ENCODE results near the gene EPHA5. TPM values are rescaled to one million over a fixed set of nuclear protein-coding genes. Genes with fewer than 3 reads are reported as not detected.

The EPHA5 gene
- total RNA-seq, 1 experiment from 2014 or later, result not detected

DNA sequence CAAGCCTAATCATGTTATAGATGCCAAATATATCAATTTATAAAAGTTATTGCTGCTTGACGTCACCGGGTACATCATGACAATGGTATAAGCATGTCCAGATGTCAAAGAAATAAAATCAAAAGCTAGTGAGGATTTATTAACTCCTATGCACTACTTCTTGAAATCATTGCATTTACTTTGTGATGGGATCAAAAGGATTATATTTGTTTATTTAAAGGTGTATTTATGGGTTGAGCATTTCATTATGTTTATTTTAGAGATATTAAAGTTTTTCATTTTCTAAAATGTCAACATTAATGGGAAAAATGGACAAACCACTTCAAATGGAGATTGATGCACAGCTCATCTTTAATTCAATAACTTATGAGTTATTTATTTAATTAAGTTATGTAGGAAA, 277.8 kb downstream of the EPHA5 start:
- no peaks in the 10 kb centered on the region for H3F3A ChIP-seq (ENCODE audit: insufficient read depth, low read depth)
- no TSS peak for BruUV-seq (replicated peaks)
- no peaks in the 10 kb centered on the region for H3K9me3 ChIP-seq (ENCODE audit: insufficient read depth, low read depth)
- H3K4me1 ChIP-seq (replicated peaks; ENCODE audit: insufficient read depth), result no peaks in the 10 kb centered on the region
- no peaks in the 10 kb centered on the region for H3K36me3 ChIP-seq (ENCODE audit: low read depth)
- H4K20me1 ChIP-seq (ENCODE audit: insufficient read depth), result no peaks in the 10 kb centered on the region
- H3K27ac ChIP-seq, result no peak overlapping the region
- POLR2A ChIA-PET (ENCODE audit: unreplicated experiment), result no interaction called here
- intact Hi-C loops (cut with micrococcal nuclease; ENCODE audit: unreplicated experiment), result no loop called here
- H3K4me2 ChIP-seq, result no peak overlapping the region
- CTCF ChIA-PET, result no interaction called here
- no peak for DNase-seq
- H3K9me2 ChIP-seq (ENCODE audit: insufficient read depth), result no peaks in the 10 kb centered on the region
- TF ChIP-seq EZH2 (IDR thresholded peaks at IDR 0.05; ENCODE audit: low read depth), result no peak
- TF ChIP-seq, protein P1, sequence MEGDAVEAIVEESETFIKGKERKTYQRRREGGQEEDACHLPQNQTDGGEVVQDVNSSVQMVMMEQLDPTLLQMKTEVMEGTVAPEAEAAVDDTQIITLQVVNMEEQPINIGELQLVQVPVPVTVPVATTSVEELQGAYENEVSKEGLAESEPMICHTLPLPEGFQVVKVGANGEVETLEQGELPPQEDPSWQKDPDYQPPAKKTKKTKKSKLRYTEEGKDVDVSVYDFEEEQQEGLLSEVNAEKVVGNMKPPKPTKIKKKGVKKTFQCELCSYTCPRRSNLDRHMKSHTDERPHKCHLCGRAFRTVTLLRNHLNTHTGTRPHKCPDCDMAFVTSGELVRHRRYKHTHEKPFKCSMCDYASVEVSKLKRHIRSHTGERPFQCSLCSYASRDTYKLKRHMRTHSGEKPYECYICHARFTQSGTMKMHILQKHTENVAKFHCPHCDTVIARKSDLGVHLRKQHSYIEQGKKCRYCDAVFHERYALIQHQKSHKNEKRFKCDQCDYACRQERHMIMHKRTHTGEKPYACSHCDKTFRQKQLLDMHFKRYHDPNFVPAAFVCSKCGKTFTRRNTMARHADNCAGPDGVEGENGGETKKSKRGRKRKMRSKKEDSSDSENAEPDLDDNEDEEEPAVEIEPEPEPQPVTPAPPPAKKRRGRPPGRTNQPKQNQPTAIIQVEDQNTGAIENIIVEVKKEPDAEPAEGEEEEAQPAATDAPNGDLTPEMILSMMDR (conservative IDR thresholded peaks at IDR 0.05), result no peak
- H3K27me3 ChIP-seq (ENCODE audit: insufficient read depth, low read depth), result no peaks in the 10 kb centered on the region
- H3K4me3 ChIP-seq, result no peak overlapping the region
- no peaks in the 10 kb centered on the region for H3K79me2 ChIP-seq (ENCODE audit: low read depth)
- H2AFZ ChIP-seq, result no peak overlapping the region

DNA sequence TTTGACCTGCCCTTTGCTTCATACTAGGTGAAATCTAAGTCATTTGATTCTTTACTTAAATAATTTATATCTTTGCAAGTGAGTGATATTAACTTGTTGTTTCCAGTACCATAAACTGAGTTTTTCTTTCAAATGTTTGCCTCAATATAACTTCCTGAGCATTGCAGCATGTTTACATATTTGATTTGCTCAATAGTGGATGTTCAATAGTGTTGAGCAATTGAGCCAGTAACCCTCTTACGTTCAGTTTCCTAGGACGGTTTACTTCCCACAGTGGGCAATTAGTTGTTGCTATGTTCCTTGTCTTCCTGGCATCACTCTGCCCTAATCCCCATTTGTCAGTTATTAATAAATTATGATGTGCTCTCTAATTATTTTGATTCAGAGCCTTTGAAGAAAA, 278.5 kb downstream of the EPHA5 start:
- H3K9me2 ChIP-seq (ENCODE audit: insufficient read depth), result no peaks in the 10 kb centered on the region
- no peak for DNase-seq
- no peak overlapping the region for H2AFZ ChIP-seq
- H3K27ac ChIP-seq, result no peak overlapping the region
- H3K4me3 ChIP-seq, result no peak overlapping the region
- TF ChIP-seq, protein P1 (conservative IDR thresholded peaks at IDR 0.05), result no peak
- no peak for TF ChIP-seq EZH2 (IDR thresholded peaks at IDR 0.05; ENCODE audit: low read depth)
- H3K36me3 ChIP-seq (ENCODE audit: low read depth), result no peaks in the 10 kb centered on the region
- H3K79me2 ChIP-seq (ENCODE audit: low read depth), result no peaks in the 10 kb centered on the region
- ChIA-PET CTCF (no interaction called here), POLR2A (ENCODE audit: unreplicated experiment) (no interaction called here)
- H3K4me1 ChIP-seq (replicated peaks; ENCODE audit: insufficient read depth), result no peaks in the 10 kb centered on the region
- intact Hi-C loops (cut with micrococcal nuclease; ENCODE audit: unreplicated experiment), result no loop called here
- BruUV-seq (replicated peaks), result no TSS peak
- H3K27me3 ChIP-seq (ENCODE audit: insufficient read depth, low read depth), result no peaks in the 10 kb centered on the region
- H3F3A ChIP-seq (ENCODE audit: insufficient read depth, low read depth), result no peaks in the 10 kb centered on the region
- no peaks in the 10 kb centered on the region for H4K20me1 ChIP-seq (ENCODE audit: insufficient read depth)
- H3K4me2 ChIP-seq, result no peak overlapping the region
- no peaks in the 10 kb centered on the region for H3K9me3 ChIP-seq (ENCODE audit: insufficient read depth, low read depth)

- Histone ChIP-seq H2AFZ (no peak overlapping the region), H3K27me3 (ENCODE audit: insufficient read depth, low read depth) (no peaks in the 10 kb centered on the region), H3K9me3 (ENCODE audit: insufficient read depth, low read depth) (no peaks in the 10 kb centered on the region), H3K4me3 (no peak overlapping the region), H4K20me1 (ENCODE audit: insufficient read depth) (no peaks in the 10 kb centered on the region), H3K9me2 (ENCODE audit: insufficient read depth) (no peaks in the 10 kb centered on the region), H3K79me2 (ENCODE audit: low read depth) (no peaks in the 10 kb centered on the region), H3K4me2 (no peak overlapping the region), H3F3A (ENCODE audit: insufficient read depth, low read depth) (no peaks in the 10 kb centered on the region), H3K4me1 (replicated peaks; ENCODE audit: insufficient read depth) (no peaks in the 10 kb centered on the region), H3K27ac (no peak overlapping the region), H3K36me3 (ENCODE audit: low read depth) (no peaks in the 10 kb centered on the region)
- BruUV-seq (replicated peaks), result no TSS peak
- no peak for DNase-seq
- ChIA-PET CTCF (no interaction called here), POLR2A (ENCODE audit: unreplicated experiment) (no interaction called here)
- no peak for TF ChIP-seq EZH2 (IDR thresholded peaks at IDR 0.05; ENCODE audit: low read depth)
- TF ChIP-seq, protein P1 (conservative IDR thresholded peaks at IDR 0.05), result no peak
- intact Hi-C loops (cut with micrococcal nuclease; ENCODE audit: unreplicated experiment), result no loop called here
Observed at GRCh38 chr4:65391382-65391781, 278.9 kb downstream of the EPHA5 start.

Data from PC-9 (cell line).